Prostate gland (tissue), 2 donors: ENCODE results near the gene HIPK1.

ENCODE experiments used
- POLR2A ChIP-seq: fragments of 450-650 bp; IDR thresholded peaks from one replicate; pipeline ENCODE4 v1.6.1; 2016; ENCODE audit warnings: antibody characterized with exemption, mild to moderate bottlenecking
- POLR2AphosphoS5 ChIP-seq: sonication (generic); formaldehyde crosslinking; IDR thresholded peaks from one replicate; pipeline ENCODE4 v1.6.1; 2017; ENCODE audit warnings: antibody characterized with exemption
- TF ChIP-seq, protein P1 (sequence below), 4 experiments: fragments of 200-600 bp in 2 of 4; fragments of 450-650 bp in 2 of 4; sonication (generic) in 2 of 4; IDR thresholded peaks; 1 replicate in 3 of 4; 2 replicates in 1 of 4; pipeline ENCODE4 v1.5.1; 2016 to 2019; ENCODE audit warnings: antibody characterized with exemption in 4 of 4, mild to moderate bottlenecking in 2 of 4, moderate library complexity in 2 of 4

DNA sequence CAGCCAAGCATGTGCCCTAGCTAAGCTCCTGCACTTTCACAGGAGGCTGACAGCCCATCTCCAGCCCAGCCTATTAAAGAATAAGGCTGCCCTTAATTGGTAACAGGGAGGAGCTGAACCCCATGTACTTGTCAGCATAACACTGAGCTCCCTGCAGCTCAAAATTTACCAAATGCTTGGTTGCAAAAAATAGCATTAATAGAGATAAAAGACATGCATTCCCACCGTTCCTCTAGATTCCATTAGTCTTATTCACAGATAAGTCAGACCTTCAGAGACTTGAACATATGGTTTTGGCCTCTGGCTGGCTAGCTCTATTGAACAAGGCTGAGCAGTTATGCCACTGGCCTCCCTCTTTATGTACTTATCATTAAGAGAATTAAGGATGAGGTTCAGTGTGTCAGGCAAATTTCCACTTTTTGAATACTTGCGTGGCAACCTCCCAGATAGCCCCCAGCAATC, 79.4 kb downstream of the HIPK1 start:
- TF ChIP-seq, protein P1, sequence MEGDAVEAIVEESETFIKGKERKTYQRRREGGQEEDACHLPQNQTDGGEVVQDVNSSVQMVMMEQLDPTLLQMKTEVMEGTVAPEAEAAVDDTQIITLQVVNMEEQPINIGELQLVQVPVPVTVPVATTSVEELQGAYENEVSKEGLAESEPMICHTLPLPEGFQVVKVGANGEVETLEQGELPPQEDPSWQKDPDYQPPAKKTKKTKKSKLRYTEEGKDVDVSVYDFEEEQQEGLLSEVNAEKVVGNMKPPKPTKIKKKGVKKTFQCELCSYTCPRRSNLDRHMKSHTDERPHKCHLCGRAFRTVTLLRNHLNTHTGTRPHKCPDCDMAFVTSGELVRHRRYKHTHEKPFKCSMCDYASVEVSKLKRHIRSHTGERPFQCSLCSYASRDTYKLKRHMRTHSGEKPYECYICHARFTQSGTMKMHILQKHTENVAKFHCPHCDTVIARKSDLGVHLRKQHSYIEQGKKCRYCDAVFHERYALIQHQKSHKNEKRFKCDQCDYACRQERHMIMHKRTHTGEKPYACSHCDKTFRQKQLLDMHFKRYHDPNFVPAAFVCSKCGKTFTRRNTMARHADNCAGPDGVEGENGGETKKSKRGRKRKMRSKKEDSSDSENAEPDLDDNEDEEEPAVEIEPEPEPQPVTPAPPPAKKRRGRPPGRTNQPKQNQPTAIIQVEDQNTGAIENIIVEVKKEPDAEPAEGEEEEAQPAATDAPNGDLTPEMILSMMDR (IDR thresholded peaks at IDR 0.05): no peak
- TF ChIP-seq POLR2A: no peak
- no peak for TF ChIP-seq POLR2AphosphoS5
